Measurements from ENCODE around the gene BMP4. TPM values are rescaled to one million over a fixed set of nuclear protein-coding genes. Genes with fewer than 3 reads are reported as not detected.

The BMP4 gene
- total RNA-seq, 1 donor from 2014 or later = 12.0 TPM

DNA sequence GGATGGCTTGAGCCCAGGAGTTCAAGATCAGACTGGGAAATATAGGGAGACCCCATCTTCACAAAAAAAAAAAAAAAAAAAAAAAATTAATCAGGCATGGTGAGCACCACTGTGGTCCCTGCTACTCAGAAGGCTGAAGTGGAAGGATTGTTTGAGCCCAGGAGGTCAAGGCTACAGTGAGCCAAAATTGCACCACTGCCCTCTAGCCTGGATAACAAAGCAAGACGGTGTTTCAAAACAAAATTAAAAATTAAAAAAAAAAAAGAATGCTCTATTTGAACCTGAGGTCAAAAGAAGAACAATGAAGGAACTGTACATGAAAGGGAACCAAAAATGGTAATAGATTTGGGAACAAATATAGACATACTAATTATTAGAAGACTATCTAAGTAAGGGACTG is 40.4 kb downstream of the BMP4 start:
- DNase-seq (ENCODE audit: low spot score) (no peak), ATAC-seq (no peak)
- intact Hi-C loops (cut with DNase I) = no loop called here

DNA sequence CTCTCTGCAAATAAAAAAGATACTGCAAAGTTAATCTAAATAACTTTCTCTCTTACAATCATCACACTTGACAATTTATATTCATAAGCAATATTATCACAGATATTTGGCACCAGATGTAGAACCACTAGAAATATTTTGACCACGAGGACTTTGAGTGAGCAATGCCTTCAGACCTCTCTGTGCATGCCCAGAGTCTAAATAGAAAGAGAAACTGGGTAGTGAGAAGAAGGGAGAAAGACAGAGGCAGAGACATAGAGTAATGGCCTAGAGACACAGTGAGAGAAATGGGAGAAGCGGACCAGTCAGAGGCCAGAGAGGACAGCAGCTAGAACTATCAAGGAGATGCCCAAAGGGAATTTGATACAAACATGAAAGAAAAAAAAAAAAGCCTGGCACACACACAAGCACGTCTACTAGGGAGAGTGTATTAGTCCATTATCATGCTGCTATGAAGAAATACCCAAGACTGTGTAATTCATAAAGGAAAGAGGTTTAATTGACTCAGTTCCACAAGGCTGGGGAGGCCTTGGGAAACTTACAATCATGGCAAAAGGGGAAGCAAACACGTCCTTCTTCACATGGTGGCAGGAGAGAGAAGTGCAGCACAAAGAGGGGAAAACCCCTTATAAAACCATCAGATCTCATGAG is 41.1 kb downstream of the BMP4 start:
- DNase-seq (ENCODE audit: low spot score) = no peak
- intact Hi-C loops (cut with DNase I) = no loop called here
- no peak for ATAC-seq

DNA sequence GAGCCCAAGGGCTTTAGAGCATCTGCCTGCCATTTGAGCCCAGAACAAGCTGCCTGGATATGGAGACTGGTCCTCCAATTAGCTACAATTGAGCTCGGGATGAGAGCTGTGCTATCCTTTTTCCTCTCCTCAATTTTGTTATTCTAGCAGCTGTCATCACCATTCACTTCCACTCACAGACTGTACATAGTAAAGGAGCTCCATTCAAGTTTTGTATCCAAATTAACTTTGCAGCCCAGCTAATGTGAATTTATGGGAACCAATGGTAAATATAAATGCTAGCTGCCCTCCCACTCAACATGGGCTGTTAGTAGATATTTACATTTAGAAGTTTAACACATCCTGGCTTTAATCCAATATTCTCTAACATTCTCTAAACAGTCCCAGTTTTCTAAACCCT is 44.6 kb downstream of the BMP4 start:
- DNase-seq (ENCODE audit: low spot score) (no peak), ATAC-seq (no peak)
- intact Hi-C loops (cut with DNase I) = no loop called here

DNA sequence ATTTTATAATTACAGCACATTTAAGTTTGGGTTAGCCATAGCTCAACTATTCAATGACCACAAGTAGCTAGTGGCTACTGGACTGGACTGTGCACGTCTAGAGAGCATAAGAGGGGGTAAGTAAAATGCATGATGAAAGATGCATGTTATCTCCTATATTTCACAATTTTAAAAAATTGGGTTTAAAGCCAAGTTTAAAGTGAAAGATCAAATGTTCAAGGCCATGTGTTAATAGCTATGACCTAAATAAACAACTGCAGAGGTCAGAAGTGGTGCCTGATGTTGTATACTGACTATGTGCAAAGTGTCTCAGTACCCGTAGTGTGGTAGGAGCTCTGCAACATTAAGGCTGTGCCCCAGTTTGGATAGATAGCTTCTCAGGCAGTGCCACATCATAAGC is 48.2 kb downstream of the BMP4 start:
- intact Hi-C loops (cut with DNase I) = no loop called here
- ATAC-seq = no peak
- no peak for DNase-seq (ENCODE audit: low spot score)

DNA sequence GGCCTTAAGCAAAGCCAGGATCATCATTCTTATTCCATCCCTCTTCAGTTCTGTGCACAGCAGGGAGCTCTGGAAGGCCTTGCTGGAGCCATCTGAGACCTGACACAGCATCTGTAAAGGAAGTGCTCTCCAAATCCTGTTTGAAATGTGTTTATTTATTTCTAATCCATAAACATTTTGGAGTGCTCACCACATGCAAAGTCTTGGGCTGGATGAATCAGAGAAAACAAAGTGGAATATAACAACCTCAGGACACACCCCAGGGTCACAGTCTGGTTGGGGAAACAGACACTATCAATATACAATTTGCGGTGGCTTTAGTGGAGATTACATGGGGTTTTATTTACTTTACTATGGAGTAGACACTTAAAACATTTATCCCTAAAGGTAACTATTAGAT is 54.3 kb downstream of the BMP4 start:
- ATAC-seq (no peak), DNase-seq (ENCODE audit: low spot score) (no peak)
- intact Hi-C loops (cut with DNase I) = no loop called here

DNA sequence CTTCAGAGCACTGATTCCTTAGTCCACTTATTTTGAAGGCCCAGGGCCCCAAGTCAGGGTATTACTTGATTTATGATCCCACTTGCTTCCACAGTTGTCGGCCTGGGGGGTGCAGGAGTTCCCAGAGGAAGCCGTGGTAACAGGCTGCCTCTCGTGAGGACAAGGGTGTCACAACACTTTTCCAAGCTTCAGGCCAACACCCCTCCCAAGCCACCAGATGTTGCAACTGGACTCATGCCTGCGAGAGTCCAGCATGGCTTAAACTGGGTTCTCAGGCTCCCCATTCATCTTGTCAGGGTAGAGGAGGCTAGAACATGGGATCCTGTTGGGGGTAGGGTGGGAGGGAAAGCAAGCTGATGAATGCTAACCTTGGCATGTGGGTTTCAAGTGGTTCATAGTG is 56.1 kb downstream of the BMP4 start:
- intact Hi-C loops (cut with DNase I) = no loop called here
- peak; percentile 81 for ATAC-seq
- no peak for DNase-seq (ENCODE audit: low spot score)

Small RNAs within 50 kb of the gene (microRNA-seq; reads per million reads assigned to microRNA genes)
- gene MIR5580 = not detected

Measured in sciatic nerve (tissue), 2 donors.